Fibroblast of pulmonary artery (primary cell): ENCODE data around the gene PCDH9.

Experiments
- DNase-seq: peaks from one replicate; pipeline ENCODE4 v3.0.0-alpha.2; 2010; ENCODE audit warnings: low read depth
- H3K4me3 ChIP-seq: replicated peaks from 2 replicates; pipeline ENCODE4 v1.5.1; 2011; ENCODE audit warnings: low read depth, mild to moderate bottlenecking, control low read depth, low read length, moderate library complexity
- CTCF ChIP-seq: IDR thresholded peaks from 2 replicates; pipeline ENCODE4 v1.5.1; 2011; ENCODE audit warnings: mild to moderate bottlenecking, control low read depth, low read length, inconsistent platforms; ENCODE audit errors: missing control alignments

PCDH9 gene

GRCh38 chr13:66344805-66345517 is 885.2 kb downstream of the PCDH9 start:
- no peak overlapping the region for H3K4me3 ChIP-seq
- TF ChIP-seq CTCF = no peak
- no peak for DNase-seq

- DNase-seq = no peak
- no peak for TF ChIP-seq CTCF
- no peak overlapping the region for H3K4me3 ChIP-seq
Observed at GRCh38 chr13:66343224-66343828, 886.8 kb downstream of the PCDH9 start.

- peak; percentile 10 for DNase-seq
- no peak for TF ChIP-seq CTCF
- no peak overlapping the region for H3K4me3 ChIP-seq
Observed at GRCh38 chr13:66341635-66342377, 888.3 kb downstream of the PCDH9 start.

- no peak overlapping the region for H3K4me3 ChIP-seq
- no peak for TF ChIP-seq CTCF
- no peak for DNase-seq
Observed at GRCh38 chr13:66339214-66339613, 890.9 kb downstream of the PCDH9 start.

- no peak overlapping the region for H3K4me3 ChIP-seq
- TF ChIP-seq CTCF = no peak
- DNase-seq = no peak
Observed at GRCh38 chr13:66338542-66338941, 891.6 kb downstream of the PCDH9 start.

GRCh38 chr13:66335626-66336025 is 894.5 kb downstream of the PCDH9 start:
- H3K4me3 ChIP-seq = no peak overlapping the region
- no peak for TF ChIP-seq CTCF
- no peak for DNase-seq
